ENCODE measurements around the gene OR5H1. TPM values are rescaled to one million over a fixed set of nuclear protein-coding genes. Genes with fewer than 3 reads are reported as not detected.

The OR5H1 gene
- total and polyA plus RNA-seq, 7 donors = not detected

GRCh38 chr3:98166396-98166795 is 35.9 kb downstream of the OR5H1 start, which contains the start of gene OR5H15:
TSS of gene OR5H15 (plus strand) at chr3:98166696. CDS start at chr3:98168700, 2,004 bp downstream.
- WGBS, 3 donors = 92 to 94% (median 94%) methylated on average over 3 of the region's 3 CpGs

GRCh38 chr3:98171071-98171470 is 40.5 kb downstream of the OR5H1 start:
- ATAC-seq (no peak), DNase-seq (no peak)
- no peaks in the 10 kb centered on the region for H3K4me1 ChIP-seq
- no peak overlapping the region for H3K27ac ChIP-seq
- no peaks in the 10 kb centered on the region for H3K9me3 ChIP-seq
- no peak for TF ChIP-seq CTCF (IDR thresholded peaks at IDR 0.05)
- intact Hi-C loops (cut with DNase I) = no loop called here
- H3K4me3 ChIP-seq = no peak overlapping the region
- H3K27me3 ChIP-seq (ENCODE audit: insufficient read depth in 3 of 3, low read length in 2 of 3) = no peaks in the 10 kb centered on the region
- 45 to 50% (median 48%) methylated on average over 1 of the region's 1 CpG for WGBS, 3 donors
- no peaks in the 10 kb centered on the region for H3K36me3 ChIP-seq (ENCODE audit: insufficient read depth in 1 of 2, low read depth in 1 of 2)

More at GRCh38 chr3:98166396-98166795, 35.9 kb downstream of the OR5H1 start, which contains the start of gene OR5H15:
- Histone ChIP-seq H3K4me3 (no peak within 1 kb of the TSS), H3K36me3 (ENCODE audit: insufficient read depth in 1 of 2, low read depth in 1 of 2) (no peaks in the 10 kb centered on the region), H3K27ac (no peak within 1 kb of the TSS), H3K4me1 (no peaks in the 10 kb centered on the region), H3K27me3 (ENCODE audit: insufficient read depth in 3 of 3, low read length in 2 of 3) (no peaks in the 10 kb centered on the region), H3K9me3 (no peaks in the 10 kb centered on the region)
- no peak for TF ChIP-seq CTCF (IDR thresholded peaks at IDR 0.05)
- DNase-seq (no peak), ATAC-seq (no peak)
- intact Hi-C loops (cut with DNase I) = no loop called here

GRCh38 chr3:98172621-98173020 is 42.1 kb downstream of the OR5H1 start:
- WGBS, 3 donors = 78 to 81% (median 79%) methylated on average over 7 of the region's 7 CpGs

DNA sequence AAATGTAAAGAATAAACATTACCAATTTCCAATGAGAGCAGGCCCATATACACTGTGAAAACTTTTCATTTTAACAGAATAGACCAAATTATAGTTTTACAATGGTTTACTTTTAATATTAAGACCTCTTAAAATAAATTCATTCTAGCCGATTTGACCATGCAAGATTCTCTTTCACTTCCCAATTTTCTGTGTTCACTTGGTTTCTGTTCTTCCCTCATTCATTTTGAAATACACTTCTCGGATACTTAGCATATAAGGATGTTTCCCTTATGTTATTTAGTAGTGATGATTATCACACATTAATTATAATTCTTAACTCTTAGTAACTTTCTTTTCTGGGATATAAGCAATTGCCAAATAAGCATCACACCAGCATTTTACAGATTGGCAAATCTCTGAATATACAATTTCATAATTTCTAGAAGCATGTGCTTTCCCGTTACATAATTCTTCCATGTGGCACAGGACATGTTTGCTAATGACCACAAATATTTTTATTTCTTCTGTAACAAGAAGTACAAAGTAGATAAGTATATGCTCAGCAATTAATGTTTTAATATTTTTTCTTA is 49.9 kb downstream of the OR5H1 start:
- TF ChIP-seq CTCF (IDR thresholded peaks at IDR 0.05) = no peak
- DNase-seq (no peak), ATAC-seq (no peak)
- Histone ChIP-seq H3K4me3 (no peak overlapping the region), H3K36me3 (ENCODE audit: insufficient read depth in 1 of 2, low read depth in 1 of 2) (no peaks in the 10 kb centered on the region), H3K27me3 (ENCODE audit: insufficient read depth in 3 of 3, low read length in 2 of 3) (no peaks in the 10 kb centered on the region), H3K9me3 (no peaks in the 10 kb centered on the region), H3K4me1 (no peaks in the 10 kb centered on the region), H3K27ac (no peak overlapping the region)
- 82 to 83% (median 83%) methylated on average over 3 of the region's 3 CpGs for WGBS, 3 donors
- intact Hi-C loops (cut with DNase I) = no loop called here

More at GRCh38 chr3:98172621-98173020, 42.1 kb downstream of the OR5H1 start:
- ATAC-seq (no peak), DNase-seq (no peak)
- Histone ChIP-seq H3K27me3 (ENCODE audit: insufficient read depth in 3 of 3, low read length in 2 of 3) (no peaks in the 10 kb centered on the region), H3K4me1 (no peaks in the 10 kb centered on the region), H3K4me3 (no peak overlapping the region), H3K27ac (no peak overlapping the region), H3K36me3 (ENCODE audit: insufficient read depth in 1 of 2, low read depth in 1 of 2) (no peaks in the 10 kb centered on the region), H3K9me3 (no peaks in the 10 kb centered on the region)
- no peak for TF ChIP-seq CTCF (IDR thresholded peaks at IDR 0.05)
- intact Hi-C loops (cut with DNase I) = no loop called here

- no peak overlapping the region for H3K4me3 ChIP-seq
- no peak for TF ChIP-seq CTCF (IDR thresholded peaks at IDR 0.05)
- H3K27me3 ChIP-seq (ENCODE audit: insufficient read depth in 3 of 3, low read length in 2 of 3) = no peaks in the 10 kb centered on the region
- no peaks in the 10 kb centered on the region for H3K4me1 ChIP-seq
- no peaks in the 10 kb centered on the region for H3K9me3 ChIP-seq
- no peak for ATAC-seq
- intact Hi-C loops (cut with DNase I) = no loop called here
- no peak overlapping the region for H3K27ac ChIP-seq
- H3K36me3 ChIP-seq (ENCODE audit: insufficient read depth in 1 of 2, low read depth in 1 of 2) = no peaks in the 10 kb centered on the region
- no peak for DNase-seq
These were observed 51.7 kb downstream of the OR5H1 start for GRCh38 chr3:98182196-98182595.

Data from psoas muscle (tissue), 8 donors.